Astrocyte of the spinal cord (primary cell): Measurements from ENCODE around the gene ADAP1.

Experiments
- DNase-seq: peaks from one replicate; pipeline ENCODE4 v3.0.0; 2011; ENCODE audit warnings: low read depth, low spot score
- H3K4me3 ChIP-seq: 2 replicates; pipeline ENCODE4 v1.5.1; 2011; ENCODE audit warnings: low read depth, mild to moderate bottlenecking, low read length, moderate library complexity
- in situ Hi-C: cut with HindIII; loops from 2 replicates; pipeline ENCODE4 v1.10.0; 2017; ENCODE audit warnings: low sequenced_read_pairs
- TF ChIP-seq, protein P1 (sequence below): IDR thresholded peaks from 2 replicates; pipeline ENCODE4 v1.5.1; 2012; ENCODE audit warnings: low read depth, mild to moderate bottlenecking, low read length, inconsistent platforms

Gene ADAP1

GRCh38 chr7:888081-889024 is 66.1 kb downstream of the ADAP1 start:
- H3K4me3 ChIP-seq, result no peak overlapping the region
- DNase-seq, result no peak
- TF ChIP-seq, protein P1, sequence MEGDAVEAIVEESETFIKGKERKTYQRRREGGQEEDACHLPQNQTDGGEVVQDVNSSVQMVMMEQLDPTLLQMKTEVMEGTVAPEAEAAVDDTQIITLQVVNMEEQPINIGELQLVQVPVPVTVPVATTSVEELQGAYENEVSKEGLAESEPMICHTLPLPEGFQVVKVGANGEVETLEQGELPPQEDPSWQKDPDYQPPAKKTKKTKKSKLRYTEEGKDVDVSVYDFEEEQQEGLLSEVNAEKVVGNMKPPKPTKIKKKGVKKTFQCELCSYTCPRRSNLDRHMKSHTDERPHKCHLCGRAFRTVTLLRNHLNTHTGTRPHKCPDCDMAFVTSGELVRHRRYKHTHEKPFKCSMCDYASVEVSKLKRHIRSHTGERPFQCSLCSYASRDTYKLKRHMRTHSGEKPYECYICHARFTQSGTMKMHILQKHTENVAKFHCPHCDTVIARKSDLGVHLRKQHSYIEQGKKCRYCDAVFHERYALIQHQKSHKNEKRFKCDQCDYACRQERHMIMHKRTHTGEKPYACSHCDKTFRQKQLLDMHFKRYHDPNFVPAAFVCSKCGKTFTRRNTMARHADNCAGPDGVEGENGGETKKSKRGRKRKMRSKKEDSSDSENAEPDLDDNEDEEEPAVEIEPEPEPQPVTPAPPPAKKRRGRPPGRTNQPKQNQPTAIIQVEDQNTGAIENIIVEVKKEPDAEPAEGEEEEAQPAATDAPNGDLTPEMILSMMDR, result no peak
- in situ Hi-C loops, result no loop called here

- DNase-seq, result no peak
- TF ChIP-seq, protein P1, result no peak
- in situ Hi-C loops, result no loop called here
- no peak overlapping the region for H3K4me3 ChIP-seq
Measured at GRCh38 chr7:887488-887820, 67.0 kb downstream of the ADAP1 start.

- H3K4me3 ChIP-seq, result no peak overlapping the region
- TF ChIP-seq, protein P1, result no peak
- in situ Hi-C loops, result no loop called here
- no peak for DNase-seq
Measured at GRCh38 chr7:886626-887487, 67.6 kb downstream of the ADAP1 start.

DNA sequence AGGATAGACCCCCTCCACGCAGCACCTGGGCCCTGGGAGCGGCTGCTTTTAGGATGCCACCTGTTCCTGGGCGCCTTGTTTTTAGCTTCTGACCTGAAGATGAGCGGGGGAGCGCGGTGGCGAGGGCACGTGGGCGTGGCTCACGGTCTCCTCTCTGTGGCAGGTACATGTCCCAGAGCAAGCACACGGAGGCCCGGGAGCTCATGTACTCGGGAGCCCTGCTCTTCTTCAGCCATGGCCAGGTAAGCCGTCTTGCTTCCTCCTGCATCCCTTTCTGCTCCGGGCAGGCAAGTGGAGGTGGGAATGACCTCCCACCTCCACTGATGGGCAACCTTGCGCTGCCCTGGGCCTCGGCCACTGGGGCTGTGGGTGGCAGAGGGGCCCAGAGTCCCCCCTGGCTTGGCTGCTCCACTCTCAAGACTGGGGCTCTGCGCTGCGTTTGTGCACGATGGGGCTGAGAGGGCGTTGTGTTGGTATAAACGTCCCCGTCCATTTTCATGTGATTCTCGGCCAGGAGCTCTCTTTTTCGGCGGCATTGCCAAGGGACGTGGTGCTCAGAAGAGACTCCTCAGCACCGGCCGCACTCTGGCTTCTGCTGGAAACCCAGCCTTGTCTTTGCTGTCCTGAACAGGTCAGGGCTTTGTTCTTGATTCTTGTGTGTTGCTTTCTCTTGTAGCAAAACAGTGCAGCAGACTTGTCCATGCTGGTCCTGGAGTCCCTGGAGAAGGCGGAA is 68.4 kb downstream of the ADAP1 start:
- no peak for DNase-seq
- in situ Hi-C loops, result no loop called here
- TF ChIP-seq, protein P1, result no peak
- no peak overlapping the region for H3K4me3 ChIP-seq

DNA sequence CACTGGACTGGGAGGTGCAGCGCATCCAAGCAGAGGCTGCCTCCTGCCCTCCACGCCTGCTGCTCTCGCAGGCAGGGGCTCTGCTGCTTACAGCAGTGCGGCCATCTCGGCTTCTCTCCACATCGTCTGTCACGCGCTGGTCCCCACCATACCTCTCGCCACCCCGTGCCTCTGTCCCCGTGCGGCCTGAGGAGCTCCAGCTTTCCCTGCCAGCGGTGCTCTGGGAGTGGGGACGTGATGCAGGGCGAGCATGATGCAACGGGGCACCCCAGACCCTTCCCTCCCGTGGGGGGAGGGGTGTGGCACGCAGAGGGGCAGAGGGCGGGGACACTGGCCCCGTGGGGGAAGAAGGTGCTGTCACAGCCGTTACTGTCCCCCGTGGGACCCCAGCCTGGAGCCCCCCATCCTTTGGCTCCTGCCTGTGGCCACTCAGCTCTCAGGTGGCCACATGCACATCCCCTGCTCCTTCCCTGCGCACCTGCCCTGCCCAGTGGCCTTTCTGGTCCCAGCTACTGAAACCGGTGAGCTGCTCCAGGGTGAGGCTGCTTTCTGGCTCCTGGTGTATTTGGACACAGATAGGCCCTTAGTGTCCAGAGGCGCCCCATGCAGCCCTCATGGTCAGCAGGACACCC is 69.1 kb downstream of the ADAP1 start:
- in situ Hi-C loops, result no loop called here
- no peak for DNase-seq
- TF ChIP-seq, protein P1, result no peak
- H3K4me3 ChIP-seq, result no peak overlapping the region
